Neuronal stem cell (in vitro differentiated cells): ENCODE measurements around the gene AKT2.

Source experiments
- DNase-seq: peaks from one replicate; pipeline ENCODE4 v3.0.0-alpha.2; 2013; ENCODE audit warnings: low spot score
- H2AFZ ChIP-seq: one replicate; pipeline ENCODE4 v1.6.1; 2013; ENCODE audit warnings: mild to moderate bottlenecking, low read length, inconsistent platforms
- H2AK5ac ChIP-seq: 2 replicates; pipeline ENCODE4 v1.6.1; 2013; ENCODE audit warnings: low read depth, mild to moderate bottlenecking, inconsistent platforms, low read length, moderate library complexity, mixed read lengths
- H2BK120ac ChIP-seq: 2 replicates; pipeline ENCODE4 v1.6.1; 2013; ENCODE audit warnings: low read depth, mild to moderate bottlenecking, inconsistent platforms, low read length, moderate library complexity, mixed read lengths
- H2BK12ac ChIP-seq: one replicate; pipeline ENCODE4 v1.6.1; 2013; ENCODE audit warnings: low read length, inconsistent platforms
- H2BK15ac ChIP-seq: 2 replicates; pipeline ENCODE4 v1.6.1; 2013; ENCODE audit warnings: mild to moderate bottlenecking, low read length, inconsistent platforms, mixed read lengths
- H2BK5ac ChIP-seq: one replicate; pipeline ENCODE4 v1.6.1; 2013; ENCODE audit warnings: inconsistent platforms, mild to moderate bottlenecking, low read length, moderate library complexity
- H3K14ac ChIP-seq: one replicate; pipeline ENCODE4 v1.6.1; 2013; ENCODE audit warnings: low read length, inconsistent platforms
- H3K18ac ChIP-seq: 2 replicates; pipeline ENCODE4 v1.6.1; 2013; ENCODE audit warnings: low read length, inconsistent platforms
- H3K23ac ChIP-seq: 2 replicates; pipeline ENCODE4 v1.6.1; 2013; ENCODE audit warnings: low read depth, mild to moderate bottlenecking, mixed read lengths, low read length, inconsistent platforms; ENCODE audit not compliant: poor library complexity
- H3K27ac ChIP-seq: replicated peaks from 3 replicates; pipeline ENCODE4 v1.5.1; 2013; ENCODE audit warnings: low read length, inconsistent platforms
- H3K27me3 ChIP-seq, 3 experiments: 2 replicates each; pipeline ENCODE4 v1.6.1; 2013; ENCODE audit warnings: low read length in 3 of 3, mild to moderate bottlenecking in 2 of 3, inconsistent platforms in 1 of 3, low read depth in 1 of 3, mixed read lengths in 1 of 3, moderate library complexity in 1 of 3; ENCODE audit not compliant: control insufficient read depth in 3 of 3, insufficient read depth in 3 of 3
- H3K36me3 ChIP-seq, 2 donors: replicated peaks in 1 of 2; 2 replicates each; pipeline ENCODE4 v1.6.1; 2013; ENCODE audit warnings: low read length in 2 of 2; ENCODE audit not compliant: control insufficient read depth in 2 of 2, insufficient read depth in 2 of 2
- H3K4ac ChIP-seq: 2 replicates; pipeline ENCODE4 v1.6.1; 2013; ENCODE audit warnings: inconsistent platforms, mild to moderate bottlenecking, low read length, moderate library complexity
- H3K4me1 ChIP-seq, 2 donors: 1 replicate in 1 of 2; 2 replicates in 1 of 2; pipeline ENCODE4 v1.6.1; 2013; ENCODE audit warnings: low read length in 2 of 2, low read depth in 1 of 2; ENCODE audit not compliant: control insufficient read depth in 2 of 2, insufficient read depth in 1 of 2
- H3K4me2 ChIP-seq: one replicate; pipeline ENCODE4 v1.6.1; 2013; ENCODE audit warnings: mild to moderate bottlenecking, low read length, inconsistent platforms; ENCODE audit not compliant: insufficient read depth, poor library complexity, severe bottlenecking
- H3K4me3 ChIP-seq, 2 donors: 2 replicates each; pipeline ENCODE4 v1.5.1; 2013; ENCODE audit warnings: low read length in 2 of 2, mild to moderate bottlenecking in 2 of 2, inconsistent platforms in 1 of 2, moderate library complexity in 1 of 2
- H3K79me1 ChIP-seq: one replicate; pipeline ENCODE4 v1.6.1; 2013; ENCODE audit warnings: low read depth, mild to moderate bottlenecking, inconsistent platforms, low read length, moderate library complexity
- H3K9ac ChIP-seq: one replicate; pipeline ENCODE4 v1.6.1; 2013; ENCODE audit warnings: mild to moderate bottlenecking, low read depth, low read length, inconsistent platforms; ENCODE audit not compliant: poor library complexity
- H3K9me3 ChIP-seq, 2 donors: replicated peaks in 1 of 2; 2 replicates each; pipeline versions ENCODE3 to v1.6.1; 2013; ENCODE audit warnings: low read length in 2 of 2, mild to moderate bottlenecking in 2 of 2, inconsistent platforms in 1 of 2, low read depth in 1 of 2, mixed read lengths in 1 of 2, moderate library complexity in 1 of 2; ENCODE audit not compliant: control insufficient read depth in 2 of 2, insufficient read depth in 1 of 2
- H4K8ac ChIP-seq: one replicate; pipeline ENCODE4 v1.6.1; 2013; ENCODE audit warnings: low read depth, mild to moderate bottlenecking, inconsistent platforms, low read length, moderate library complexity
- H4K91ac ChIP-seq: one replicate; pipeline ENCODE4 v1.6.1; 2013; ENCODE audit warnings: low read length, low read depth, mild to moderate bottlenecking, inconsistent platforms; ENCODE audit not compliant: poor library complexity
- WGBS, 2 donors: extraction: QIAGEN DNeasy Blood & Tissue Kit; methylation state at CpG; one replicate each; pipeline ENCODE4 v1.1.7; 2013; ENCODE audit warnings: missing lambda C conversion rate in 2 of 2, mixed read lengths in 1 of 2; ENCODE audit not compliant: insufficient read length in 2 of 2, insufficient replicate concordance in 1 of 2; ENCODE audit errors: extremely low coverage in 2 of 2; 5-methylcytosine and 5-hydroxymethylcytosine counted together

Gene AKT2

GRCh38 chr19:40286971-40287421, 1.9 kb upstream of the AKT2 start:
- WGBS, 2 donors: no CpG with 5 or more reads among the region's 8 CpGs
- no peak overlapping the region for H3K27ac ChIP-seq
- H2AK5ac ChIP-seq: no peak overlapping the region

GRCh38 chr19:40286235-40286970, 1.3 kb upstream of the AKT2 start:
- no peak overlapping the region for H3K9ac ChIP-seq
- WGBS, 2 donors: no CpG with 5 or more reads among the region's 16 CpGs
- H3K18ac ChIP-seq: no peak overlapping the region
- no peak overlapping the region for H3K23ac ChIP-seq
- no peak overlapping the region for H4K8ac ChIP-seq
- H2BK12ac ChIP-seq: no peak overlapping the region
- H2BK15ac ChIP-seq: no peak overlapping the region
- no peak overlapping the region for H3K4me3 ChIP-seq
- H2BK120ac ChIP-seq: no peak overlapping the region
- H4K91ac ChIP-seq: no peak overlapping the region
- H3K79me1 ChIP-seq: peaks cover 9% of the 10 kb centered on the region
- H3K9me3 ChIP-seq: no peaks in the 10 kb centered on the region
- H2AFZ ChIP-seq: peak overlapping the region; percentile 82
- H3K4ac ChIP-seq: no peak overlapping the region
- H3K14ac ChIP-seq: no peak overlapping the region
- H3K27me3 ChIP-seq: no peaks in the 10 kb centered on the region
- H2BK5ac ChIP-seq: no peak overlapping the region
- no peak for DNase-seq
- no peak overlapping the region for H2AK5ac ChIP-seq
- peaks cover 4 to 13% of the 10 kb centered on the region in 2 donors for H3K36me3 ChIP-seq
- H3K4me1 ChIP-seq: peaks cover 8 to 11% of the 10 kb centered on the region in 2 donors
- no peak overlapping the region for H3K27ac ChIP-seq
- no peak overlapping the region for H3K4me2 ChIP-seq

More at GRCh38 chr19:40286971-40287421, 1.9 kb upstream of the AKT2 start:
- H3K4me2 ChIP-seq: no peak overlapping the region
- H3K23ac ChIP-seq: no peak overlapping the region
- peaks cover 8% of the 10 kb centered on the region for H3K79me1 ChIP-seq
- no peak overlapping the region for H4K8ac ChIP-seq
- no peak overlapping the region for H3K9ac ChIP-seq
- no peak overlapping the region for H3K14ac ChIP-seq
- H4K91ac ChIP-seq: no peak overlapping the region
- no peaks in the 10 kb centered on the region for H3K27me3 ChIP-seq
- no peak overlapping the region for H2BK15ac ChIP-seq
- no peaks in the 10 kb centered on the region for H3K9me3 ChIP-seq
- H3K4me1 ChIP-seq: peaks cover 8 to 11% of the 10 kb centered on the region in 2 donors
- H3K4me3 ChIP-seq: no peak overlapping the region
- no peak overlapping the region for H3K18ac ChIP-seq
- H2AFZ ChIP-seq: peak overlapping the region; percentile 74
- no peak overlapping the region for H3K4ac ChIP-seq
- no peak overlapping the region for H2BK120ac ChIP-seq
- H2BK12ac ChIP-seq: no peak overlapping the region
- DNase-seq: no peak
- H2BK5ac ChIP-seq: no peak overlapping the region
- H3K36me3 ChIP-seq: peaks cover 2 to 9% of the 10 kb centered on the region in 2 donors

GRCh38 chr19:40285353-40286234, 449 bp upstream of the AKT2 start:
- H3K27me3 ChIP-seq: no peaks in the 10 kb centered on the region
- H4K8ac ChIP-seq: no peak overlapping the region
- peak; percentile 99 for DNase-seq
- peaks cover 4 to 13% of the 10 kb centered on the region in 2 donors for H3K36me3 ChIP-seq
- peak overlapping the region; percentile 93 to 99 for H3K4me3 ChIP-seq
- peak overlapping the region; percentile 67 for H3K4me2 ChIP-seq
- no peaks in the 10 kb centered on the region for H3K9me3 ChIP-seq
- H2BK5ac ChIP-seq: peak overlapping the region; percentile 99
- peaks cover 8 to 11% of the 10 kb centered on the region in 2 donors for H3K4me1 ChIP-seq
- no CpG with 5 or more reads among the region's 42 CpGs for WGBS, 2 donors
- no peak overlapping the region for H2AK5ac ChIP-seq
- H3K9ac ChIP-seq: peak overlapping the region; percentile 78
- peak overlapping the region; percentile 99 for H3K27ac ChIP-seq
- H2BK15ac ChIP-seq: no peak overlapping the region
- H2BK120ac ChIP-seq: no peak overlapping the region
- H2AFZ ChIP-seq: peak overlapping the region; percentile 96
- H3K79me1 ChIP-seq: peaks cover 15% of the 10 kb centered on the region
- peak overlapping the region; percentile 92 for H3K18ac ChIP-seq
- no peak overlapping the region for H3K14ac ChIP-seq
- H2BK12ac ChIP-seq: no peak overlapping the region
- H3K23ac ChIP-seq: peak overlapping the region; percentile 83
- H4K91ac ChIP-seq: no peak overlapping the region
- H3K4ac ChIP-seq: no peak overlapping the region

- peak overlapping the region; percentile 95 for H3K9ac ChIP-seq
Measured at GRCh38 chr19:40284251-40284500, 969 bp downstream of the AKT2 start.

More at GRCh38 chr19:40284251-40284500, 969 bp downstream of the AKT2 start:
- H3K36me3 ChIP-seq: peaks cover 4 to 13% of the 10 kb centered on the region in 2 donors
- peak overlapping the region; percentile 95 for H3K14ac ChIP-seq
- H3K4me1 ChIP-seq: peaks cover 8 to 13% of the 10 kb centered on the region in 2 donors
- no peak overlapping the region for H2BK12ac ChIP-seq
- H3K23ac ChIP-seq: no peak overlapping the region
- no peak overlapping the region for H2BK15ac ChIP-seq
- H2AK5ac ChIP-seq: peak overlapping the region; percentile 61
- H4K91ac ChIP-seq: no peak overlapping the region
- H3K9me3 ChIP-seq: no peaks in the 10 kb centered on the region
- peak overlapping the region; percentile 98 for H3K18ac ChIP-seq
- peak overlapping the region; percentile 85 for H3K4me2 ChIP-seq
- H3K27ac ChIP-seq: peak overlapping the region; percentile 90
- H2AFZ ChIP-seq: peak overlapping the region; percentile 96
- no peak overlapping the region for H3K4ac ChIP-seq
- peak overlapping the region; percentile 77 for H2BK120ac ChIP-seq
- peaks cover 20% of the 10 kb centered on the region for H3K79me1 ChIP-seq
- no peaks in the 10 kb centered on the region for H3K27me3 ChIP-seq
- H4K8ac ChIP-seq: no peak overlapping the region
- H2BK5ac ChIP-seq: no peak overlapping the region
- no peak for DNase-seq
- H3K4me3 ChIP-seq: peak overlapping the region; percentile 94 to 99
- WGBS, 2 donors: no CpG with 5 or more reads among the region's 4 CpGs
